ENCODE data around the gene ORAI3. TPM values are rescaled to one million over a fixed set of nuclear protein-coding genes. Genes with fewer than 3 reads are reported as not detected.

Gene ORAI3
- total RNA-seq, 4 donors from 2014 or later: 25.7 to 41.0 (median 32.7) TPM

- peaks cover 52% of the 10 kb centered on the region for H3K4me1 ChIP-seq
- no peaks in the 10 kb centered on the region for H3K27me3 ChIP-seq
- WGBS: 65% methylated on average over 19 of the region's 19 CpGs
- H3K27ac ChIP-seq: peak overlapping the region; percentile 62
- TF ChIP-seq POLR2A (IDR thresholded peaks at IDR 0.05): no peak
- no peak for TF ChIP-seq POLR2AphosphoS5 (IDR thresholded peaks at IDR 0.05)
- TF ChIP-seq EP300 (IDR thresholded peaks at IDR 0.05): no peak
- no peak for TF ChIP-seq CTCF (IDR thresholded peaks at IDR 0.05)
- no peak for DNase-seq (ENCODE audit: low spot score in 2 of 2)
- no peaks in the 10 kb centered on the region for H3K9me3 ChIP-seq
- no peaks in the 10 kb centered on the region for H3K36me3 ChIP-seq
- peak overlapping the region; percentile 21 for H3K4me3 ChIP-seq
Measured at GRCh38 chr16:31000671-31001382, 52.0 kb downstream of the ORAI3 start.

- H3K4me1 ChIP-seq: peaks cover 48% of the 10 kb centered on the region
- no peaks in the 10 kb centered on the region for H3K9me3 ChIP-seq
- H3K36me3 ChIP-seq: no peaks in the 10 kb centered on the region
- DNase-seq (ENCODE audit: low spot score in 2 of 2): no peak
- H3K27ac ChIP-seq: peak overlapping the region; percentile 62
- WGBS: 44% methylated on average over 16 of the region's 16 CpGs
- H3K4me3 ChIP-seq: peak overlapping the region; percentile 21
- H3K27me3 ChIP-seq: no peaks in the 10 kb centered on the region
- TF ChIP-seq CTCF (IDR thresholded peaks at IDR 0.05) (no peak), POLR2AphosphoS5 (IDR thresholded peaks at IDR 0.05) (no peak), EP300 (IDR thresholded peaks at IDR 0.05) (no peak), POLR2A (IDR thresholded peaks at IDR 0.05) (no peak)
Measured at GRCh38 chr16:31001507-31002249, 52.8 kb downstream of the ORAI3 start.

GRCh38 chr16:31002250-31002700 lies 53.4 kb downstream of the ORAI3 start:
- no peaks in the 10 kb centered on the region for H3K9me3 ChIP-seq
- H3K36me3 ChIP-seq: no peaks in the 10 kb centered on the region
- peaks cover 43% of the 10 kb centered on the region for H3K4me1 ChIP-seq
- peak overlapping the region; percentile 21 for H3K4me3 ChIP-seq
- WGBS: 30% methylated on average over 9 of the region's 10 CpGs
- DNase-seq (ENCODE audit: low spot score in 2 of 2): no peak
- H3K27me3 ChIP-seq: no peaks in the 10 kb centered on the region
- peak overlapping the region; percentile 62 for H3K27ac ChIP-seq
- no peak for TF ChIP-seq POLR2A (IDR thresholded peaks at IDR 0.05)
- TF ChIP-seq EP300 (IDR thresholded peaks at IDR 0.05): no peak
- TF ChIP-seq POLR2AphosphoS5 (IDR thresholded peaks at IDR 0.05): peak in 1 of 3 donors; percentile 24
- TF ChIP-seq CTCF (IDR thresholded peaks at IDR 0.05): no peak

GRCh38 chr16:31002862-31003341 lies 54.0 kb downstream of the ORAI3 start:
- Histone ChIP-seq H3K4me1 (peaks cover 37% of the 10 kb centered on the region), H3K27ac (peak overlapping the region; percentile 62)
- WGBS: 80% methylated on average over 2 of the region's 9 CpGs

More at GRCh38 chr16:31002862-31003341, 54.0 kb downstream of the ORAI3 start:
- Histone ChIP-seq H3K36me3 (no peaks in the 10 kb centered on the region), H3K27me3 (no peaks in the 10 kb centered on the region), H3K4me3 (no peak overlapping the region), H3K9me3 (no peaks in the 10 kb centered on the region)
- no peak for DNase-seq (ENCODE audit: low spot score in 2 of 2)
- no peak for TF ChIP-seq CTCF (IDR thresholded peaks at IDR 0.05)
- no peak for TF ChIP-seq POLR2A (IDR thresholded peaks at IDR 0.05)
- no peak for TF ChIP-seq EP300 (IDR thresholded peaks at IDR 0.05)
- TF ChIP-seq POLR2AphosphoS5 (IDR thresholded peaks at IDR 0.05): no peak
